Effector memory CD4-positive, alpha-beta T cell (primary cell): ENCODE results near the gene METTL24.

Experiments used
- DNase-seq, 3 donors: peaks; one replicate each; pipeline ENCODE4 v3.0.0-alpha.2; 2020
- H3K27ac ChIP-seq: 2 replicates; pipeline ENCODE4 v1.7.0; 2013; ENCODE audit warnings: mild to moderate bottlenecking, low read length, moderate library complexity; ENCODE audit not compliant: insufficient read depth, poor library complexity, severe bottlenecking
- H3K27me3 ChIP-seq: replicated peaks from 2 replicates; pipeline ENCODE4 v1.7.0; 2013; ENCODE audit warnings: mild to moderate bottlenecking, low read length; ENCODE audit not compliant: insufficient read depth, control insufficient read depth, poor library complexity, severe bottlenecking
- H3K36me3 ChIP-seq: 2 replicates; pipeline ENCODE4 v1.7.0; 2013; ENCODE audit warnings: mild to moderate bottlenecking, low read length, moderate library complexity; ENCODE audit not compliant: control insufficient read depth, insufficient read depth
- H3K4me1 ChIP-seq: 2 replicates; pipeline ENCODE4 v1.7.0; 2013; ENCODE audit warnings: low read length, mild to moderate bottlenecking; ENCODE audit not compliant: control insufficient read depth, insufficient read depth, poor library complexity, severe bottlenecking
- H3K4me3 ChIP-seq: 2 replicates; pipeline ENCODE4 v1.7.0; 2013; ENCODE audit warnings: low read length, low read depth, mild to moderate bottlenecking; ENCODE audit not compliant: insufficient read depth, poor library complexity, severe bottlenecking
- H3K9me3 ChIP-seq: 2 replicates; pipeline ENCODE4 v1.7.0; 2013; ENCODE audit warnings: mild to moderate bottlenecking, low read length, moderate library complexity; ENCODE audit not compliant: control insufficient read depth

METTL24 gene

DNA sequence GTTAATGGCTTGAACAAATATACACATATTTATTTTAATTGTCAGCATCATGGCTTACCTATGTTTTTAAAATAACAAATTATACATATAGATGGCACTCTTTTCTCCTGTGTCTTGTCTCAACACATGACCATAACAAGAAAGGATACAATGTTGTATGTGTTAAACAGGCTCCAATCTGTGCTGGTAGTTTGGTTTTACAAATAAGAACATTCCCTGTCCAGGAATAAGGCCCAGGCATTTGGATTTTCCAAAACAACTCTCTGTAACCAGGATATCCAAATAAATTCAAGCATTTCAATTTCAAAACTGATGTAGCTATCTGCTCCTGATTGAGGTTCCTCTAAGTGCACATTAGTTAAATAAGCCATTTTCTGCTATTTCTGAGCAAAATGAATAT, 17.1 kb downstream of the METTL24 start:
- no peaks in the 10 kb centered on the region for H3K36me3 ChIP-seq
- H3K9me3 ChIP-seq, result no peaks in the 10 kb centered on the region
- H3K27me3 ChIP-seq, result peaks cover 5% of the 10 kb centered on the region
- no peaks in the 10 kb centered on the region for H3K4me1 ChIP-seq
- H3K4me3 ChIP-seq, result no peak overlapping the region
- no peak overlapping the region for H3K27ac ChIP-seq
- DNase-seq, result no peak

DNA sequence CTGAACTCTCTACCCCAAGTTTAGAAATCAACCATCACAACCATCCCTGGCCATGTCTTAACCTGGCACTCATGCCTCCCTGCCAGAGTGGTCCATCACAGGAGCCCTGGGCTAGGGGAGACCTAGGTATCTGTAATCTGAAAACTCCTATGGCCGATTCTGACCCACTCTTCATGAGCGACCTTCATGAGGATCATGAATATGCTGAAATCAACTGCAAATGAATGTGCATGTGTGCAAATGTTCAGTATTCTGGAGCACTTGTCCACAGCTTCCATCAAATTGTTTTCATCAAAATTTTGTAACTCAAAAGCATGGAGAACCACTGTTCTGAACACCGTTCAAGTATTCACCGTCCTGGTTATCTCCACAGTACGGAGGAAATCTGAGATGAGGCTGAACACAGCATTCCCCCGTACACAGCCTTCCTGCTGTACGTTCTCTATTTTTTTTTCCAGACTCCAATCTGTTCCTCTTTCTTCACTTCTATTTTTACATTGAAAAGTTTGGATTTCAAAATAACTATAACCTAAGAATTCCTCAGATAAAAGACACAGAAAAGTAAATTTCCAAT, 17.7 kb downstream of the METTL24 start:
- no peak overlapping the region for H3K4me3 ChIP-seq
- H3K4me1 ChIP-seq, result no peaks in the 10 kb centered on the region
- no peaks in the 10 kb centered on the region for H3K9me3 ChIP-seq
- H3K36me3 ChIP-seq, result no peaks in the 10 kb centered on the region
- H3K27ac ChIP-seq, result no peak overlapping the region
- DNase-seq, result no peak
- peaks cover 5% of the 10 kb centered on the region for H3K27me3 ChIP-seq

DNA sequence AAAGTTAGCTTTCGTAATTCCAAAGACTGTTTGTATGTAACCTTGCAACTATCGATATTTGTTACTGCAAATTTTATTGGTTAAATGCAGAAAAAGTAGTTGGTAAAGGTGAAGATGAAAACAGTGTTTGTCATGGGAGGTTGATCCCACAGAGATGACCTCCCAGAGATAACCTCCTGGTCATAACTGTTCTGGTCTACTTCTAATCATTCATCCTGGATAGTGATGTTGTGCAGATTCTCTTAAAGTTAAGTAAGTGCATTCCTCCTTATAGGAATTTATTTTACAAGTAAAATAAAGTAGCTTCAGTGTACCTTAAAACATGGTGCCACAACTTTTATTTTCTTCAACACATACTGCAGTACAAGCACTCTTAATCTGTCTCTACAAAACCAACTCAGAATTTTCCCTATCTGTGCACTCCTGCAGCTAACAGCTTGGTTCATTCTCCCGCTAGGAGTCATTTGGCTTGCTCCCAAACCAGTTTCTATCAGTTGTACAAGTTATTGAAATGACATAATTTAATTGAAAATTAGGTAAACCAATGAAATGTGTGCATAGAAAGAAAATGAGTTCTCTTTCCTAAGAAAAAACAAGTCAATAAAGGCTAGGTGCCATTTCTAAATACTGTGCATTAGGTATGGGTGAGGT, 19.2 kb downstream of the METTL24 start:
- no peak overlapping the region for H3K4me3 ChIP-seq
- H3K9me3 ChIP-seq, result no peaks in the 10 kb centered on the region
- DNase-seq, result no peak
- no peaks in the 10 kb centered on the region for H3K36me3 ChIP-seq
- H3K27ac ChIP-seq, result no peak overlapping the region
- peaks cover 5% of the 10 kb centered on the region for H3K27me3 ChIP-seq
- H3K4me1 ChIP-seq, result no peaks in the 10 kb centered on the region

DNA sequence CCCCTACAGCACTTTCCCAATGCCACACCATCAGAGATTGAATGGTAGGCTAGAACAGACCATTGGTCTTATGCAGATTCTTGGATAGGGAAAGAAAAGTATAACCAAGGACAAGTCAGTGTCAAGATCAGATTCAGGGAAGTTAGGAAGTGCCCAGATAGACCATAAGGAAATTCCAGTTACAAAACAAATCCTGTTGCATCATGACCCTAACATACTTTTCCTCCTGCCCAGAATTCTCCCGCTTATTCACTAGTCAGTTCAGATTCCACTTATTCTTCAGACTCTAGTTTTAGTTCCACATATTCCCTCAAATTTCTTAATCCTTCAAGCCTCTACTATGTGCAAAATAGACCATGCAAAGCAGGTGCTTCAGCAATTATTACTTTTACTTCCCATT, 20.7 kb downstream of the METTL24 start:
- Histone ChIP-seq H3K36me3 (no peaks in the 10 kb centered on the region), H3K4me1 (no peaks in the 10 kb centered on the region), H3K27me3 (peaks cover 5% of the 10 kb centered on the region), H3K4me3 (no peak overlapping the region), H3K27ac (no peak overlapping the region), H3K9me3 (no peaks in the 10 kb centered on the region)
- DNase-seq, result no peak

DNA sequence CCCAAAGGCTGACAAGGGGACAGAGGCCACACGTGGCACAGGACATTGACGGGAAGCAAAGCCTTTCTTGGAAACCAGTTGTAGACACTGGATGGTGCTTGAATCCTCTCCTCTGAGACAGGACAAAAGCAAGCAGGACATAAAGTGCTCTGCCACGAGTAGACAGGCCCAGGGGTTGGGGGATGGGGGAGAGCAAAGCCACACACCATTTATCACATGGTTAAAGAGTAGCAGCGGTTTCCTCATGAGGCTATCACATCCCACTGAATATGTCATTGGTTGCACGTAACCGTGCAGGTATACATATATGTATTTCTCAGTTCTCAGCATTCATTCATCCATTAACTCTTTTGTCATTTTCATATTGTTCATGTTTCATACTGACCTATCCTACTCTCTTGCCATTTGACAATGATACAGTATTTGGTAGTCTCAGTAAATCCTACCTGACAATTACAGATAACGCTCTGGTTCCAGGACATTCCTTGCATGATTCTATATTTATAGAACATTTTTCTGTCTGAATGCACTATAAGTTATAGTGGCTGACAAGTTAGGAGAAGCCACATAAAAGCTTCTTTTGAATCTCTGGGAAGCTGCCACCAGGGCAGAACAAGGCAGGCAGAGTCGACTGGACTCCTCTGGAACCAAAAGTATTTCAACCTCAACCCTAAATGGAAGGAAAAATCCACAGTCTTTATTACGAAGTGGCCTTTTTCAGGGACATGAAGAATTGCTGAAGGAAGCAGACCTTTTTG, 23.5 kb downstream of the METTL24 start:
- Histone ChIP-seq H3K4me1 (no peaks in the 10 kb centered on the region), H3K36me3 (no peaks in the 10 kb centered on the region), H3K27me3 (peaks cover 5% of the 10 kb centered on the region), H3K27ac (no peak overlapping the region), H3K9me3 (no peaks in the 10 kb centered on the region), H3K4me3 (no peak overlapping the region)
- DNase-seq, result no peak

DNA sequence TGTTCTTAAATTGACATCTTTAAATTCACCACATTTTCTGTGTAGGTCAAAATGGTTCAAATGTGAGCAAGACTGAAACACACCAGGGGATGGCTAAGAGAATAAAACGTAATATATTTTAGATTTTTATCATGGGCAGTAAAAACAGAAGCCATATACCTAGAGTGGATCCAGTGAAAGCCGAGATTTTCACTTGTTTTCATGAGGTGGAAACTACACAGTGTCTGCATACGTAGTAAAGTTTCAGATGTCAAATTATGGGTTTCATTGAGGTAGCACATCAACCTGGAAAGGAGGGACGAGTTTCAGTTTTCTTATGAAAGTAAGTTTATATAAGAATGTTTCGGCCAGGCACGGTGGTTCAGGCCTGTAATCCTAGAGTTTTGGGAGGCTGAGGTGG, 25.9 kb downstream of the METTL24 start:
- H3K27me3 ChIP-seq, result no peaks in the 10 kb centered on the region
- H3K4me1 ChIP-seq, result no peaks in the 10 kb centered on the region
- no peaks in the 10 kb centered on the region for H3K36me3 ChIP-seq
- no peaks in the 10 kb centered on the region for H3K9me3 ChIP-seq
- H3K27ac ChIP-seq, result no peak overlapping the region
- H3K4me3 ChIP-seq, result no peak overlapping the region
- no peak for DNase-seq

DNA sequence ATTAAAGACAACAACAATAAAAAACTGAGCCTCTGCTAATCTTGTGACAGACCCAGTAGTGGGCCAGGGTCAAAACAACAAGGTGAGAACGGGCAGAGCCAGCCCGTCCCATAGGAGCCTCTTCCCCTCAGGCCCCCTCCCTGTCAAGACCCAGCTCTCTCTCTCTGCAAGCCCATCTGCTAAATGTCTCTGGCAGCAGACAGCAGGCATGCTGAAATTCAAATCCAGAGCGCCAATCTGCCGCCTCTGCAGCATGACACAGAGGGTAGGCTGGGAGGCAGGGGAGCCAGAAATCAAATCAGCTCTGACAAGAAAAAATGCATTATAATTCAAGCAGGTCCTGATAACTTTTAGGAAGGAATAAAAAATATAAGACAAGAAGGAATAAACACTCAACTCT, 26.3 kb downstream of the METTL24 start:
- no peak overlapping the region for H3K27ac ChIP-seq
- H3K36me3 ChIP-seq, result no peaks in the 10 kb centered on the region

DNA sequence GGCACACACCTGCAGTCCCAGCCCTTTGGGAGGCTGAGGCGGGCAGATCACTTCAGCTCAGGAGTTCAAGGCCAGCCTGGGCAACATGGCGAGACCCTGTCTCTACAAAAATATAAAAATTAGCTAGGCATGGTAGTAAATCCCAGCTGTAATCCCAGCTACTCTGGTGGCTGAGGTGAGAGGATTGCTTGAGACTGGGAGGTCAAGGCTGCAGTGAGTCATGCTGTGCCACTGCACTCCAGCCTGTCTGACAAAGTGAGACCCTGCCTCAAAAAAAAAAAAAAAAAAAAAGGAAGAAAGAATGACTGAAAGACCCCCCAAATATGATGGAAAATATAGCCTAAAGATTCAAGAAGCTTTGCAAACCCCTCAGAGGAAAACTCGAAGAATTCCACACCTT, 26.8 kb downstream of the METTL24 start:
- no peak overlapping the region for H3K27ac ChIP-seq
- no peaks in the 10 kb centered on the region for H3K9me3 ChIP-seq
- H3K36me3 ChIP-seq, result no peaks in the 10 kb centered on the region
- H3K4me1 ChIP-seq, result no peaks in the 10 kb centered on the region
- DNase-seq, result no peak
- no peaks in the 10 kb centered on the region for H3K27me3 ChIP-seq
- H3K4me3 ChIP-seq, result no peak overlapping the region

More for the DNA sequence above, 26.3 kb downstream of the METTL24 start:
- Histone ChIP-seq H3K4me3 (no peak overlapping the region), H3K4me1 (no peaks in the 10 kb centered on the region), H3K9me3 (no peaks in the 10 kb centered on the region), H3K27me3 (no peaks in the 10 kb centered on the region)
- DNase-seq, result no peak

DNA sequence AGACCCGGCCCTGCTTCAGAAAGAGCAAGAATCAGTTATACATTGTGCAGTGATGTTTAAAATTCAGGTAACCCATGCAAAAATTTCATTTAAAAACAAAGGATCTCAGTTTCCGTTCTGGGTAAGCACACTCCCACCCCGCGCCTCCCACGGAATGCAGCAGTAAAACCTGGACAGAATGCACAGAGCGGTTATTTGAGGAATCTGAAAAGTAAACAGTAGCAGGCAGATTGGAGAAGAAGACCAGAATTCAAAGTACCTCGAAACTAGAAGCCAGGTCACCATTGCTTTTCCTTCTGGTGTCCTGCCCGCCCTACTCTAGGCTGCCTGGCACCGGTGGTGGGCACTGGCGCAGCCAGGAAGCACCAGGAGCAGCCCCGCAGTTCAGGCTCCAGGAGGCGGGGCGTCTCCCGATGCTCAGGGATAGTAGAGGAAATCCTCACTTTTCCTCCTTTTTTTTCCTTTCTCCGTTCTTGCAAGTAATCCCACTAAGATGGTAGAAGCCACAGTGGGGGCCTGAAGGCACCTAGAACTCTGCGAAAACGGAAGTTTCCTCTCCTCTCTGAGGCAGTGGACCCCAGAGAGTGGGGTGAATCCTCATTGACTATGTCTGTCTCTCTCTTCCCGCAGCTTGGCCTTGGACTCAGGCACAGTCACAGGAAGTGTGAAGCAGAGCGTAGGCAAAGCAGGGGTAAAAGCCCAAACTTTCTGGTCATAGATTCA, 28.3 kb downstream of the METTL24 start:
- Histone ChIP-seq H3K27ac (no peak overlapping the region), H3K27me3 (no peaks in the 10 kb centered on the region), H3K36me3 (no peaks in the 10 kb centered on the region), H3K4me1 (no peaks in the 10 kb centered on the region), H3K4me3 (no peak overlapping the region), H3K9me3 (no peaks in the 10 kb centered on the region)
- DNase-seq, result no peak

DNA sequence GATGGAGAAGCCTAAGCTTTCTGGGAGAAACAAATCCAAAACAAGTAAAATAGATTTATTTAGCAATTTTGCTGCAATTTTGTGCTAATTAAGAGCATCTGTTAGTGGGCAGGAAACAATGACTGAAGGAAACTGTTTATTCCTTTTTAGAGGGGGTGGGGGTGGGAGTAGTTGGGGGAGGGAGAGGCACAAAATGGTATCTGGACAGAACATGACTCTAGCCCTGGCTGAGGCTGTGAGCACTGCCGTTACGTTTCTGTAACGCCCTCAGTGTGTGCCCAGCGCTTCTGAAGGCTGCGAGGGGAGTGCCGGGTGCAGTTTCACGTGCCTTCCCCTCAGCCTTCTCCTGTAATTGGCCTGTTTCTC, 28.8 kb downstream of the METTL24 start:
- Histone ChIP-seq H3K4me1 (no peaks in the 10 kb centered on the region), H3K4me3 (no peak overlapping the region), H3K36me3 (no peaks in the 10 kb centered on the region), H3K9me3 (no peaks in the 10 kb centered on the region), H3K27ac (no peak overlapping the region), H3K27me3 (no peaks in the 10 kb centered on the region)
- no peak for DNase-seq
